ENCODE measurements around the gene COX19. TPM values are rescaled to one million over a fixed set of nuclear protein-coding genes. Genes with fewer than 3 reads are reported as not detected.

The COX19 gene, protein sequence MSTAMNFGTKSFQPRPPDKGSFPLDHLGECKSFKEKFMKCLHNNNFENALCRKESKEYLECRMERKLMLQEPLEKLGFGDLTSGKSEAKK
- total RNA-seq: 5.5 TPM

DNA sequence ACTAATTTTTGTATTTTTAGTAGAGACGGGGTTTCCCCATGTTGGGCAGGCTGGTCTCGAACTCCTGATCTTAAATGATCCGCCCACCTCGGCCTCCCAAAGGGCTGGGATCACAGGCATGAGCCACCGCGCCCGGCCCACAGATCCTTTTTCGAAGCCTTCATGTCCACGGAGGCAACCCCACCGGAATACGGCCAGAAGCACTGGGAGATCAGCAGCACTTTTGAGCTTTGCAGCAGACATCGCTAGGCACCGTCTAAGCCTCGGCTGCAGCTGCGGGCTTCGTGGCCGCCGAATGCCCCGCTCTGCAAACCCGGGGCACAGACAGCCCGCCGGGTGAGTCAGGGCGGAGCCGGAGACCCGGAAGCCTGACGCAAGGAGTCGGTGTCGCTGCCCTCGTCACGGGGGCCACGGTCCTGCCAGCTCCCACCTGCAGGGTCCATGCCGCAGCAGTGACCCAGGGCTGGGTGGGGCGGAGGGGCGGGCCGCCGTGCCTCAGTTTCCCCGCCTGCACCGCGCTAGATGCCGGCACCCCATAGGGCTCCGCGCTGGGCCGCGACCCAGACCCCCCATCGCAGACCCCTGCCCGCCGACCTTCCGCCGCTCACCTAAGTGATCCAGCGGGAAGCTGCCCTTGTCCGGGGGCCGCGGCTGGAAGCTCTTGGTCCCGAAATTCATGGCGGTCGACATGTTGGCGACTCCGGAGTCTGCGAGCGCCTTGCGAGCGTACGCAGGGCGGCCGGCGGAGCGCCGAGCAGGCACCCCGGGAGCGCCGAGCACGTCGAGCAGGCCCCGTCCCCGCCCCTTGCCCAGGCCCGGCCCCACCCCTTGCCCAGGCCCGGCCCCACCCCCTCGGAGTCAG, at the start of gene COX19:
Gene COX19, minus strand, starts transcription at position 730 of the 862 bp plus-strand sequence. Its CDS starts 40 bp downstream, at position 690.
- ATAC-seq: peak; percentile 97

DNA sequence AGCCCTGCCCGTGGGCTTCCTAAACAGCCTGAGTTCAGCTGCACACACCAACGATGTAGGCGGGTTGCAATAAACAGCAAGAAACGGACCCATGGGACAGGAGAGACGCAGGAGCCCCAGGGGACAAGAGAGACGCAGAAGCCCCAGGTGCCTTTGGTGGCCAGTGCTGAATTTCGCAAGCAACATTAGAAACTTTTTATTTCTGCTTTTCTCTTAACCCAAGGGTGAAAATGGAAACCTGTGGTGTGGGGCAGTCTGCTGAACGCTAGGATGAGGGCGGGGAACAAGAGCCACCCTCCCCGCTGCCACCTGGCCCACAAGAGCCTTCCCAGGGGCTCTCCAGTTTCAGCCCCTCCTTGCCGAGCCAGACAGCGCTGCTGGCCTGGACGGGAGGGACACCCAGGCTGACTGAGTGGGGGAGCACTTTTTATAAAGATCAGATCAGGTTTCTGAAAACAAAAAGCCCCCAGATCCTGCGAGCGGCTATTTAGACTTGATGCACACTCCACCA, 49.0 kb upstream of the COX19 start:
- ATAC-seq: no peak

DNA sequence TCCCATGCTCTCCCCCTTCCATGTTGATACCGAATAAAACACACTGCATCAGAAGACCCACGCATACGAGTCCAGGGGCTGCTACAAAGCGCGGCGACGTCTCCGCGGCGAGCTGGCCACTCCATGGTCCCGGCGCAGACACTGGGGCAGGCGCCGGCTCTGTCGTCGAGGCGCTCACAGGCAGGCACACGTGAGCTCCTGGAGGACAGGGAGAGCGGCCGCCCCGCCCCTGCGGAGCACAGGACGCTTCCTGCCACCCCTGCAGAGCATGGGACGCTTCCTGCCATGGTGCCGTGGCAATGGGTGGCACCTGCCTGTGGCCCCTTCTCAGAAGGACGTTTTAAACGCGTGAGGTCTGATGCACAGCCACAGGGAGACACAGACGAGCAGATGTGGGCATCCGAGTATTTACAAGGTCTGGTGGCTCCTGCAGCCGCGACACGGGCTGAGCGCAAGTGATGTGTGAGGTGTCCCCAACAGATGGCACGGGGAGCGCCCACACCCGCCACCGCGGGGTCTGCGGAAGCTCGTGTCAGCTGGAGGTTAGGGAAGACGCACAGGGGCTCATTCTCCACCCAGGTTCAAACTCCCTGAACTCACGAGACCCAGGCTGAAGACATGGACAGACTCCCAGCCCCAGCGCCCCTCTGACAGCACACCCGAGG, 47.6 kb upstream of the COX19 start:
- ATAC-seq: peak; percentile 2

DNA sequence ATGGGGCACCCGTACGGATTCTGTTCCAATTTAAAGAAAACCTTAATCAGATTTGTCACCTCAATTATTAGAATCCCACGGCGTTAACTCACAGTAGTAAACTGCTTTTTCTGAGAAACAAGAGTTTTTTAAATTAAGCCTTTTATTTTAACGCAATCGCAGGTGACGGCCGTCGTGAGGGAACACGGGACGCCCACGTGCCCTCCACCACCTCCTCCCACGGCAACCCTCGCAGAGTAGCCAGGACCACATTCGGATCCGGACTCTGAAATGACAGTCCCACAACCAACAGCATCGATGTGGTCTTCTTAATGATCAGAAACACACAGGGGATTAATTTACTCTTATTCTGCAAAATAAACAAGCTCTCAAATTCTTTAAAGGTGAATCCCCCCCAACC, 47.0 kb upstream of the COX19 start:
- ATAC-seq: no peak

DNA sequence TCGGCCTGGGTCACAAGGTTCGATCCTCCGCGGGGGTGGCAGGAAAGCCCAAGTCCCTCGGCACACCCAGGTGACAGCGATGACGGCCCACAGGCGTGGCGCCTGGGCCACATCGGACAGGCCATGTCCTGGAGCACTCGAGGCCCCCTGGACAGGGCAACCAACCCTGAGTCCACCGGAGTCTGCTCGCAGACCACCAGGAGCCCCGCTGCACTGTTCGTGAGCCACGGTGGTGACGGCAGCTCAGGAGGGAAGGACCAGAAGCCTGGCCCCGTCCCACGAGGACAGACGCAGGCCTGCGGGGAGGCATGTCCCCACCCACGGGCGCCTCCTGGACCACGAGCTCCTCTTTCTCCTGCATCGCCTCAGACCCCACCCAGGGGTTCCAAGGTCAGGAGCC, 46.6 kb upstream of the COX19 start:
- ATAC-seq: no peak

DNA sequence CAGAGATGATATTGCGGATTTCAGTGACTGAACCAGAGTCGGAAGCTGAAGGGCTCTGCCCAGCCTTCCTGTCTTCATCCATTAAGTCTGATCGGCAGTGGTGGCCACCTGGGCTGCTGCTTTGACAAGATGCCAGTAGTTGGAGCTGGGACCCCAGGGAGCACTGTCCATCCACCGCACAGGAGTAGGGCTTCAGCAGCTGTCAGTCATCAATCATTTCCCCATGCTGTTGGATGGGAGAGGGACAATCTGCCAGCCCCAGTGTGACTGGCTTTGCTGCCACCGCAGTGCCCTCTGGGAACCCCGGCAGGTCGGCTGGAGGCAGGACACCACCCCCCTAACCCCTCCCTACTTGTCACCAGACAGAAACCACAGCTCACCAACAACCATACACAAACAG, 46.0 kb upstream of the COX19 start:
- no peak for ATAC-seq

DNA sequence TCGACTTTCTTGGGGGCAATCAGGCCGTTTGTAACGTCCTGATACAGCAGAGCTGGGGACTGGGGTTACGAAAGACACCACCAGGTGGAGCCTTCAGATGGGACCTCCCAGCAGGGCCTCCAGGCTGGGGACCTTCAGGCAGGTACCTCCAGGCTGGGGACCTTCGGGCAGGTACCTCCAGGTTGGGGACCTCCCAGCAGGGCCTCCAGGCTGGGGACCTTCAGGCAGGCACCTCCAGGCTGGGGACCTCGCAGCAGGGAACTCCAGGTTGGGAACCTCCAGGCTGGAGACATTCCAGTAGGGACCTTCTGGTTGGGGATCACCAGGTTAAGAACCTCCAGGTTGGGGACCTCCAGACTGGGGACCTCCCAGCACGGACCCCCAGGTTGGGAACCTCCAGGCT, 45.5 kb upstream of the COX19 start:
- ATAC-seq: no peak

DNA sequence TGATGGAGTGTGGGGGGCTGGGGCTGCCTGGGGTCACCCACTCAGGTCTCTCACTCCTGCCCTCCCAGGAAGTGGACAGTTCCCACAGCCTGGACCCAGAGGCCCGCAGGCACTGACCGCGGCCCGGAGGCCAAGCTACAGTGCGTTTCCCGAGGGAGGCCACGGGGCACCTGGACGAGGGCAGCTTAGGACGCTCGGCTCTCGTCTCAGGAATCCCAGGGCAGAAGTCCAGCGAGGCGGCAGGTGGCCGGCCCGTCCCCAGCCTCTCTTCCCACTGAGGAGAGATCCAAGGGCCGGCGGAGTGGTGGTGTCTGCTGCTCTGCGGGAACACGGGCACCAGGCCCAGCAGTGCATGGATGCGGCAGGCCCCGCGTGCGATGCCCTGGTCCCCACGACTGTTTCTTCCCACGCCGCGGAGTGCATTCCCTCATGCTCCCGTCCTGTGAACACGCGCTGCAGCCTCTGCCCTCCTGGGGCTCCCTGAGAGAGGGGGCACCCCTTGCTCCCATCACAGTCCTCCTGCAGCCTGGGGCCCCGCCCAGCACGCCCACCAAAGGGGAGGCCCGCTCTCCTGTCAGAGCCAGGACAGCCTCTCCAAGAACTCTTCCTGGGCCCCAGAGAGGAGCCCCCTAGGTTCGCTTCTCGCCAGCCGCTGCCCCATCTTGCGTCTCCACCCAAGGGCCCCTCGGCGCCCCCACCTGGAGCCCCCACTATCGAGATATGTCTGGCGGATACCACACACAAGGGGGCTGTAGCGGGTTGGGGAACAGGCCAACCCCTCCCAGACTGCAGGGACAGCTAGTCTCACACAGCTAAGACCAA, 44.7 kb upstream of the COX19 start:
- ATAC-seq: no peak

DNA sequence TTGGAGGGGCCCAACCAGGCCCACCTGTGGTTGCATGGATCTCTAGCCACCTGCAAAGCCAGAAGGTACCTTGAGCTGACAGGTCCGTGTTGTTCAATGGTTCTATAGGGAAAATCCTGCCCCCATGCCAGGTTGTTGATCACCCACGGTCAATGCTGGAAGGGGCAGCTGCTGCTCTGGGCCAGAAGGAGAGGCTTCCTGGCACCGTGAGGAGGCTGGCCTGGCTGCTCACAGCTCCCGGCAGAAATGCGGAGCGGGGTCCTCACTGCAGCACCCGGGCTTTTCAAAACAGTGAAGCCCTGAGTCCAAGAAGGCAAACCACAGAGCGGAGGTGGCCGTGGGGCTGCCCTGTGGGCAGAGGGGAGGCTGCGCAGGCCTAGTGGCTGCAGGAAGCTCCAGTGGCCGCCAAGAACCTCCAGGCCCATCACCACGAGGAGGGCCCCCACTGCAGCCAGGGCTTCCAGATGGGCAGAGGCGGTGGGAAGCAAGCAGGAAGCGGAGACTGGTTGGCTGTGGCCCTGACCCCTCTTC, 44.0 kb upstream of the COX19 start:
- ATAC-seq: no peak

DNA sequence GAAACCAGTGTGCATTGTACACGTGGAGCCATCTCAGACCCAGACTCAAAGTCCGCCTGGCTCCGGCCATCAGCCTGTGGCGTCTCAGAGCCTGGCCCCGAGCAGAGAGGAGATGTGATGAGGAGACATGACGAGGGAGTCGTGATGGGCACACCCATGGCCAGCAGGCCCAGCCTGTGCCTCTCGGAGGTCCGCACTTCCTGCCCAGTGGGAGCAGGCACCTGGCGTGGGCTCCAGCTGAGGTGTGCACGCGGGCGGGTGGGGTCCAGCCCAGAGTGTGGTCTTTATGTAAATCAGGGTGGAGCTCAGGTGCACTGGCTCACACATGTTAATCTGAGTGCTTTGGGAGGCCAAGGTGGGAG, 43.0 kb upstream of the COX19 start:
- no peak for ATAC-seq

DNA sequence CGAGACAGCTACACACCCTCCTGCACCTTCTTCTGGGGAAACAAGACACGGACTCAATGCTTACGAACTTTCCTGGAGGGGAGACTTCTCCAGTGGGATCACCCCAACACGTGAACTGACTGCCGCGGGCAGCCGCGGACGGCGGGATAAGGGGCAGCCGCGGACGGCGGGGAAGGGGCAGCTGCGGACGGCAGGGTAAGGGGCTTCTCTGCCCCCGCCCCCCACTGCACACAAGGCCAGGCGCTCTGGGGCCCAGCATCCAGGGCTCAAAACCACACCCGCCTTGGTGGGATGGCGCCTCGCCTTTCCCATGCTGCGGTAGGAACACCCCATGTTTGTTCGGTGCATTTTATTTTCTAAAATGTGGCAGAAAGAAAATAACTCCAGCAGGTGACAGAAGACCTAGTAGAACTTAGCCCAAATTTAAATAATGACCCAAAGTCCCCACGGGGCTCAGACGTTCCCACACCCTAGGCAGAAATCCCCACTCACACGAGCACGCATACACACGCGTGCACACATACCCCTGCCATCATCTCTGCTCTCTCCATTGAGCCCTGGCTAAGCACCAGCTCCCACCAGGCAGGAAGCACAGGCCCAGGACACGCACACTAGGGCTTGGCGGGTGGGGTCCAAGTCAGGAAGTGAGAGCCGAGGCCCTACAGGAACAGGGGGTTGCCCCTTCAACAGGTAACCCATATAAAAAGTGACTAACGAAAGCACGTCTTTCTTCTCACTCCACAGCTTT, 42.4 kb upstream of the COX19 start:
- no peak for ATAC-seq

DNA sequence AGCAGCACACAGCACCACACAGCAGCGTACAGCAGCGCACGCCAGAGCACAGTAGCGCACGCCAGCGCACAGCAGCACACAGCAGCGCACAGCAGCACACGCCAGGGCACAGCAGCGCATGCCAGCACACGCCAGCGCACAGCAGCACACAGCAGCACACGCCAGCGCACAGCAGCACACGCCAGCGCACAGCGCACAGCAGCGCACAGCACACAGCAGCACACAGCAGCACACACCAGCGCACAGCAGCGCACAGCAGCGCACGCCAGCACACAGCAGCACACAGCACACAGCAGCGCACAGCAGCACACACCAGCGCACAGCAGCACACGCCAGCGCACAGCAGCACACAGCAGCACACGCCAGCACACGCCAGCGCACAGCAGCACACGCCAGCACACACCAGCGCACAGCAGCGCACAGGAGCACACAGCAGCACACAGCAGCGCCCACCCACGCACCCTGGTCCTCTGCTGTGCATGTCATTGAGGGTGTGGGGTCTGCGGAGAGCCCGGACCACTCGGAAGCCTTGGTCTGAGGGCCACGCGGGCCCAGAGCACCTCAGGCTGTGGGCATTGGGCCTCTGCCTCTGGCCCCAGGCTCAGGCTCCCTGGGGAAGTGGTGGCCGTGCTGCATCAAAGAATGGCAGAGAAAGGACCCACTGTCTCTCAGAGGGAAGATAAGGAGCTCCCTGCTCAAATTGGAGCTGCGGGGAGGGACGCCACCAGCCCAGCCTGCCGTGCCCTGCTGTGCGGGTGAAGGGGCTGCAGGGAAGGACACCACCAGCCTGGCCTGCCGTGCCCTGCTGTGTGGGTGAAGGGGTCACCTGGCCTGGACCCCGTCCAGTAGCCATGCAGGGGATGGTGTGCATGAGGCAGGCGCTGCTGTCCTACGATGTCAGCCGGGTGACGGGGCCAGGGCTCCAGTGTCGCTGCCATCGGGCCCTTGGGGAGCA, 41.5 kb upstream of the COX19 start:
- ATAC-seq: no peak

DNA sequence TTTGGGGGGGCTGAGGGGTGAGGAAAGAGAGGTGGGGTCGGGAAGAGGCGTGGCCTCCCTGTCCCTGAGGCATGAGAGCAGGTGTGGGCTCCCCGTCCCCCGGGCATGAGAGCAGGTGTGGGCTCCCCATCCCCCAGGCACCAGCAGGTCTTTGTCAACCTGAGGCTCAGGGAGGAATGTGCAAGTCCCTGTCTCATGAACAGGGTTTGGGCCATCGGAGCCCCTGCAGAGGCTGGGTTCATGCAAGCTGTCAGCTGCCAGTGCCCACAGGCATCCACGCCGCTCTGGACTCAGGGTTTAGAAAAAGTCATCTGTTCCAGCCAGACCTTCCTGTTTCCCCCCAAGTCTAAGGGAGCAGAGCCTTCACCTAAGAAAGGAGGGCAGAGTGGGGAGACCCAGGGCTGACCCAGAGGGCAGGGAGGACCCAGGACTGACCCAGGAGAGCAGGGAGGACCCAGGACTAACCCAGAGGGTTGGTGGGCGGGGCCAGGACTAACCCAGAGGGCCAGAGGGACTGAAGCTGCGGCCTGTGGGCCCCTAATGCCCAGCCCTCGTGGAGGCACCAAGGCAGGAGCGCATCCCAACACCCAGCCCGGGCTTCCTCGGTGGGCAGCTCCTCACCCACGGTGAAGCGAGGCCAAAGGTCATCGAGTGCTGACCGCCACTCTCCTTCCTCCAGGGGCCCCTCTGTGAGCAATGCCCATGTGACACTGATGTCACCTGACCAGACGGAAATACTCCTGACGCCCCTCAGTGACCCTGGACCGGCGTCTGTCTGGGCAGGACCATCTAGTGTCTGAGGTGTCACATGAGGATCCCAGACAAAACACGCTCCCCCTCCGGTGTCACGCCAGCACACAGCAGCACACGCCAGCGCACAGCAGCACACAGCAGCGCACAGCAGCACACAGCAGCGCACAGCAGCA, 40.1 kb upstream of the COX19 start:
- ATAC-seq: no peak

DNA sequence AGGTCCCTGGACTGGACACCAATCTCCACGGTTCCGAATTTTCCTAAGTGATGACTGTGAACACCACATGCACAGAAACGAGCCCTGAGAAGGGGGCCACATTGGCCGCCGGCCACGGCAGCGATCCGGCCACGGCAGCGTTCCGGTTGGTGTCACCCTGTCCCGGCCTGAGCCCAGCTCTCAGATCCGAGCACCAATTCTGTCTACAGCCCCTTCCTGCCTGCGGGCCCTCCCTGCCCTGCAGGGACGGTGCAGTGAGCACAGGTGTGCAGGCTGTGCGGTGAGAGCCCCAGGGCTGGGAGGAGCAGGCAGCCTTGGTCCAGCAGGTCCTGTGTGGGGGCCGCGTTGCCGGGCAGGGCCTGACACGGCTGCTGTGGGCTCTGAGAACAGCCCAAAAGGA, 39.3 kb upstream of the COX19 start:
- no peak for ATAC-seq

DNA sequence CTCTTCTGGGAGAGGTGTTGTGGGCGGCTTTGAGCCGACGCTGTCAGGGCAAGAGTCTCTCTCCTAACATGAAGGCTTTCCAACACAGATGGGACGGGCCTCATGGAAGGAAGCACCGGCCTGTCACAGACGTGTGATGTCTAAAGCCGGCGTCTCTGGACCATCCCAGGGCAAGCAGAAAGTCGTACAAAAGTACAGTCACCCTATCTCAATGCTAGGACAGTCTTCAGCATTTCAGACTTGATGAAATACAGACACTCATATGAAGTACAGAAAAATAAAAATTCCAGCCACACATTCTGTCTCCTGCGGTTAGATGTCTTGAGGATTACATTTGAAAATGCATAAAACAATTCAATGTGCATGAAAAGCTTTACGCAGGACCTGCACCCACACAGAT, 38.2 kb upstream of the COX19 start:
- no peak for ATAC-seq

DNA sequence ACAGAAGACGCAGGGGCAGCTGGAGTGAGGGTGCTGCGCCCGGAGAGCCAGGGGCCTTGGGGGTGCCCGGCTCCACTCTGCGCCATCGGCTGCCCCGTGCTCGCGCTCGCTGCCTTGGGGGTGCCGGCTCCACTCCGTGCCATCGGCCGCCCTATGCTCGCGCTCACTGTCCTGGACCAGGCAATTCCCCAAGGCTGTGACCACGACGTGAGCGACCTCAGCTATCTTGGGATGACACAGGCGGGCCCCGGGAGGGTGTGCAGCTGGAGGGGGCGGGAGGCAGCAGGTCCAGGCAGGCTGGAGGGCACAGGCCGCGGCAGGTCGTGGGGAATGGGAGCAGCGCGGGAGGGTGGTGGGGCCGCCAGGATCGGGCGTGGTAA, 37.4 kb upstream of the COX19 start:
- peak; percentile 29 for ATAC-seq

DNA sequence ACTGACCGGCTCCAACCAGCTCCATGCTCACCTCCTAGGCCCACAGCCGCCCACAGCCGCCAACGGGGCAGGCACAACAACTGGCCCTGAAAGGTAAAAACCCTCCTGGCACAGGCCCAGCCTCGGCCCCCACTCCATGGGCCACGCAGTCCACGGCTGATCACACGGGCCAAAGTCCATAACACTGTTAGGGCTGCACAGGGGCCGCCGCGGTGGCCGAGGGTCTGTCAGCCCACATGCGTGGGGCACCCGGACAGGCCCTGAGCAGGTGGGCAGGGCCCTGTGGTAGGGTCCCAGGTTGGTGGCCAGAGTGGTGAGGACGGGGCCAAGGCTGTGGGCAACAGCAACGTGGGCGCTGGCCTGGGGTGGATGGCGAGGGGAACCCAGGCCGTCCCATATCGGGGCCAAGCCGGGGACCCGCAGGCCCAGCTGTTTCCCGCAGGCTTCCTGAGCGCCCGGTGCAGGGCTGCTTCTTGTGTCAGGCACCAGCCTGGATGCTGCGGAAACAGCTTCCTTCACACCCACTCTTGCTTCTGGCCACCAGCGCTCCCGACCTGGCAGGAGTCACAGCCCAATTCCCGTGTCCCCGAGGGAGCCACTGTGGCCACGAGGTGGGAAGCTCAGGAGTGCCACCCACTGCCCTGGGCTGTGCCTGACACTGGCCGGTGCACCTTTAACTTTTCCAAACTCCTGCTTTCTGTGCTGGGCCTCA, 36.8 kb upstream of the COX19 start:
- no peak for ATAC-seq

DNA sequence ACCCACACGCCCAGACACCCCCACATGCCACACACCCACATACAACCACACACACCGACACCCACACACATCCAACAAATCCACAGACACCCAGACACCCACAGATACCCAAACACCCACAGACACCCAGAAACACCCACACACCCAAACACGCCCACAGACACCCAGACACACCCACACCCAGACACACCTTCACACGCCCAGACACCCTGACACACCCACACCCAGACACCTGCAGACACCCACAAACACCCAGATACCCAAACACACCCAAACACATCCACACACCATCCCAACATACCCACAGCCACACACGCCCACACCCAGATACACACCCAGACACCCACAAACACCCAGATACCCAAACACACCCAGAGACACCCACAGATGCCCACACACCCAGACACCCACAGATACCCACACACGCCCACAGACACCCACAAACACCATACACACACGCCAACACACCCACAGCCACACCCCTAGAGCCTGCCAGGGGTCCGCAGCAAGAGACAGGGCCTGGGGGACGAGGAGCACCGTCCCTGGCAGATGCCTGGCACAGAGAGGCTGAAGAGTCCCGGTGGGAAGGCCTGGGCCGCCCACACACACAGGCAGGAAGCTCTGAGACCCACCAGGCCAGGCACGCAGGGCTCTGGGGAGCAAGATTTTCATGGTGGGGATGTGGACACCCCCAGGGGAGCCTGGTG, 36.1 kb upstream of the COX19 start:
- no peak for ATAC-seq

Measured in esophagus mucosa (tissue), 1 donor.